Measurements from ENCODE around the gene P2RY11. TPM values are rescaled to one million over a fixed set of nuclear protein-coding genes. Genes with fewer than 3 reads are reported as not detected.

The P2RY11 gene
- total and polyA plus RNA-seq, 2 of the 4 experiments (the other 2 are of a cell fraction), result 0.54 to 4.5 TPM

GRCh38 chr19:10133596-10133995 lies 22.1 kb downstream of the P2RY11 start:
- no peak overlapping the region for H4K91ac ChIP-seq (ENCODE audit: insufficient read depth, low read depth, low read length)
- in situ Hi-C loops (cut with MboI; ENCODE audit: low sequenced_read_pairs), result no loop called here
- CTCF ChIA-PET, result no interaction called here

More at GRCh38 chr19:10133596-10133995, 22.1 kb downstream of the P2RY11 start:
- Histone ChIP-seq H3K36me3 (ENCODE audit: control insufficient read depth, insufficient read depth, low read length) (peaks cover 57% of the 10 kb centered on the region), H2AK9ac (replicated peaks; ENCODE audit: low read depth, low read length, poor library complexity) (no peak overlapping the region), H3K23ac (ENCODE audit: low read depth, low read length) (no peak overlapping the region), H2BK20ac (ENCODE audit: low read depth, low read length) (no peak overlapping the region), H2AK5ac (ENCODE audit: low read depth, low read length) (no peak overlapping the region), H2BK5ac (ENCODE audit: low read depth, low read length, poor library complexity, severe bottlenecking) (no peak overlapping the region), H4K5ac (ENCODE audit: low read depth, low read length) (no peak overlapping the region), H4K20me1 (ENCODE audit: insufficient read depth, low read length) (no peaks in the 10 kb centered on the region; the same call in 1 of the 2 replicates), H3K9ac (ENCODE audit: low read depth, low read length) (no peak overlapping the region), H3K9me3 (ENCODE audit: control insufficient read depth, insufficient read depth, low read length) (no peaks in the 10 kb centered on the region), H3K9me1 (ENCODE audit: insufficient read depth, low read length) (peaks cover 3% of the 10 kb centered on the region), H3K4ac (ENCODE audit: low read depth, low read length) (no peak overlapping the region), H3K4me2 (ENCODE audit: low read depth, low read length) (no peak overlapping the region), H3K27me3 (ENCODE audit: control insufficient read depth, insufficient read depth, low read length) (no peaks in the 10 kb centered on the region), H3K4me3 (ENCODE audit: insufficient read depth, low read depth, low read length) (no peak overlapping the region), H4K8ac (ENCODE audit: low read depth in 2 of 2, low read length in 2 of 2) (no peak overlapping the region), H3K4me1 (ENCODE audit: control insufficient read depth, insufficient read depth, low read length) (peaks cover 3% of the 10 kb centered on the region; the same call in 1 of the 2 replicates), H2BK120ac (ENCODE audit: low read depth, low read length) (no peak overlapping the region), H2BK15ac (ENCODE audit: low read depth, low read length) (no peak overlapping the region), H2AFZ (replicated peaks; ENCODE audit: low read length, poor library complexity) (no peak overlapping the region), H3K56ac (ENCODE audit: extremely low read depth, insufficient read depth, low read length) (no peak overlapping the region), H3K27ac (ENCODE audit: insufficient read depth, low read length) (no peak overlapping the region), H3K14ac (replicated peaks; ENCODE audit: low read depth, low read length) (no peak overlapping the region), H3K18ac (ENCODE audit: low read depth, low read length) (no peak overlapping the region), H3K79me1 (ENCODE audit: low read depth in 1 of 2, low read length in 2 of 2) (peaks cover 0 to 6% of the 10 kb centered on the region in 2 experiments; a peak in 3 of 4 replicates)
- DNase-seq (no peak), ATAC-seq (ENCODE audit: low read depth) (no peak)
- no TSS peak for BruUV-seq (replicated peaks)
- dilution Hi-C loops (cut with HindIII; ENCODE audit: low sequenced_read_pairs, unreplicated experiment) (no loop called here), intact Hi-C loops (cut with micrococcal nuclease) (no loop called here)
- POLR2A ChIA-PET (ENCODE audit: unreplicated experiment), result no interaction called here
- WGBS, 2 experiments (ENCODE audit: extremely low coverage in 2 of 2, insufficient read length in 1 of 2), result 80% methylated on average over 5 of the region's 11 CpGs; no CpG with 5 or more reads in 1 of the 2 experiments
- no peak for TF ChIP-seq BHLHE40 (IDR thresholded peaks at IDR 0.05; ENCODE audit: low read depth, low read length)
- no peak for TF ChIP-seq MXI1 (IDR thresholded peaks at IDR 0.05; ENCODE audit: borderline replicate concordance, low read depth, low read length)
- no peak for TF ChIP-seq ELK1 (IDR thresholded peaks at IDR 0.05; ENCODE audit: borderline replicate concordance, low read depth, low read length)
- no peak for TF ChIP-seq RCOR1 (IDR thresholded peaks at IDR 0.05; ENCODE audit: insufficient replicate concordance, low read length)
- TF ChIP-seq CTCF (conservative IDR thresholded peaks at IDR 0.05; ENCODE audit: low read depth, low read length), result no peak
- no peak for TF ChIP-seq MAZ (IDR thresholded peaks at IDR 0.05; ENCODE audit: borderline replicate concordance, low read depth, low read length)
- TF ChIP-seq RFX5 (IDR thresholded peaks at IDR 0.05; ENCODE audit: low read depth, low read length), result no peak
- no peak for TF ChIP-seq RAD21 (IDR thresholded peaks at IDR 0.05; ENCODE audit: low read length)
- no peak for TF ChIP-seq POLR2A (IDR thresholded peaks at IDR 0.05; ENCODE audit: low read depth, low read length)
- no peak for TF ChIP-seq MAFK (IDR thresholded peaks at IDR 0.05; ENCODE audit: low read depth, low read length)
- no peak for TF ChIP-seq SMC3 (IDR thresholded peaks at IDR 0.05; ENCODE audit: low read depth, low read length)
- no peak for TF ChIP-seq USF2 (IDR thresholded peaks at IDR 0.05; ENCODE audit: low read depth, low read length)
- no peak for TF ChIP-seq CEBPB (IDR thresholded peaks at IDR 0.05; ENCODE audit: low read depth, low read length)
- no peak for TF ChIP-seq NFE2L2 (IDR thresholded peaks at IDR 0.05; ENCODE audit: low read depth, low read length)
- TF ChIP-seq FOS (IDR thresholded peaks at IDR 0.05; ENCODE audit: low read depth, low read length), result no peak
- no peak for TF ChIP-seq CHD1 (IDR thresholded peaks at IDR 0.05; ENCODE audit: low read depth, low read length)

All from IMR-90 (cell line).